ENCODE data around the gene HOXA7. TPM values are rescaled to one million over a fixed set of nuclear protein-coding genes. Genes with fewer than 3 reads are reported as not detected.

HOXA7 gene
- total and polyA plus RNA-seq, 2 experiments from 2014 or later = 0.83 TPM; not detected in 1

DNA sequence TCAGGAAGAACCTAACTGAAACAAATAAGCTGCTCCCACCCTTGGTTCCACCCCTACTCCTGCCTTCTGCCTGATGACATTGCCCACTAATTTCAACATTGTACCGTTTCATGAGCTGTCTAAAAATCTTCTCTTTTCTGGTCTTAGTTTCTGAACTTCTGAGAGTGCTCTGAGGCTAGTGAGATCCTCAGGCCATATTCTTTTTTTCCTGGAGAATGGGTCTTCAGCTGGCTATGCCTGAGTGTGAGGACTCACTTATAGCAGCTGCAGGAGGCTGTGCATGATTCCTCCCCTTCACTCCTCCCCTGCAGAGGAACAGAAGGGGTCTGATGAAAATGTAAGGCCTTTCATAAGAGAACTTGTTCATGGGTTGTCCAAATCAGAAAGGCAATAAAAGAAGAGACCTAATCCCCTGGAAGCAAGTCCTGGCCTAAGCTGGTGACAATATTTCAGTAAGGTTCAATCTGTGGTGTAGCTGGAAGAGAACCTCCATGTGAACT lies 37.0 kb downstream of the HOXA7 start:
- Histone ChIP-seq H3K9me2 (replicated peaks; ENCODE audit: insufficient read depth) (no peaks in the 10 kb centered on the region), H3K4me1 (ENCODE audit: insufficient read depth) (peaks cover 11% of the 10 kb centered on the region), H3K4me2 (no peak overlapping the region), H3K79me2 (peaks cover 21% of the 10 kb centered on the region), H3K36me3 (replicated peaks; ENCODE audit: insufficient read depth, low read depth) (no peaks in the 10 kb centered on the region), H3K9me3 (ENCODE audit: low read depth) (no peaks in the 10 kb centered on the region), H3K27me3 (peaks cover 64% of the 10 kb centered on the region), H3K4me3 (no peak overlapping the region), H3K27ac (no peak overlapping the region), H2AFZ (no peak overlapping the region), H4K20me1 (ENCODE audit: insufficient read depth, poor library complexity, severe bottlenecking) (no peaks in the 10 kb centered on the region)
- TF ChIP-seq EZH2phosphoT487 (IDR thresholded peaks at IDR 0.05; ENCODE audit: low read depth, severe bottlenecking, unreplicated experiment) (no peak), EZH2 (IDR thresholded peaks at IDR 0.05; ENCODE audit: borderline replicate concordance) (no peak)
- TF ChIP-seq, protein P1, sequence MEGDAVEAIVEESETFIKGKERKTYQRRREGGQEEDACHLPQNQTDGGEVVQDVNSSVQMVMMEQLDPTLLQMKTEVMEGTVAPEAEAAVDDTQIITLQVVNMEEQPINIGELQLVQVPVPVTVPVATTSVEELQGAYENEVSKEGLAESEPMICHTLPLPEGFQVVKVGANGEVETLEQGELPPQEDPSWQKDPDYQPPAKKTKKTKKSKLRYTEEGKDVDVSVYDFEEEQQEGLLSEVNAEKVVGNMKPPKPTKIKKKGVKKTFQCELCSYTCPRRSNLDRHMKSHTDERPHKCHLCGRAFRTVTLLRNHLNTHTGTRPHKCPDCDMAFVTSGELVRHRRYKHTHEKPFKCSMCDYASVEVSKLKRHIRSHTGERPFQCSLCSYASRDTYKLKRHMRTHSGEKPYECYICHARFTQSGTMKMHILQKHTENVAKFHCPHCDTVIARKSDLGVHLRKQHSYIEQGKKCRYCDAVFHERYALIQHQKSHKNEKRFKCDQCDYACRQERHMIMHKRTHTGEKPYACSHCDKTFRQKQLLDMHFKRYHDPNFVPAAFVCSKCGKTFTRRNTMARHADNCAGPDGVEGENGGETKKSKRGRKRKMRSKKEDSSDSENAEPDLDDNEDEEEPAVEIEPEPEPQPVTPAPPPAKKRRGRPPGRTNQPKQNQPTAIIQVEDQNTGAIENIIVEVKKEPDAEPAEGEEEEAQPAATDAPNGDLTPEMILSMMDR (IDR thresholded peaks at IDR 0.05; ENCODE audit: poor library complexity) = no peak
- DNase-seq (ENCODE audit: low spot score) = no peak
- WGBS (ENCODE audit: low lambda C conversion rate, missing lambda C conversion rate) = 80% methylated on average over 1 of the region's 1 CpG

DNA sequence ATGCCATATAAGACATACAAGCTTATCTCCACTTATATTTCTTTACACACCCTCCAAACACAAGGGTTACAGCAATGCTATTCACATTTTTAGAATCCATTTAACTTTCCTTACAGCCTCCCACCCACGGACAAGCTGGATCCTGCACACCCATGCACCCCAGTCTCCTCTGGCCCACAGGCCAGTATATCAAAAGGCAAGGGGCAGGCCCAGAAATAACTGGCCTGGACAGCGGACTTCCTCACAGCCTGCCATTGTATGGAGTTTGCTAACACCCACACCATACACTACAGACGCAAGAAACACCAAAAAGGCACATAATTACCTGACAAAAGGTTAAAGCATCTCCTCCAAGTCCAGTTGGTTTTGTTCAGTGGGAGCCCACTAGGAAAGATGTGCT lies 37.9 kb downstream of the HOXA7 start:
- H2AFZ ChIP-seq = no peak overlapping the region
- TF ChIP-seq EZH2phosphoT487 (IDR thresholded peaks at IDR 0.05; ENCODE audit: low read depth, severe bottlenecking, unreplicated experiment) (no peak), EZH2 (IDR thresholded peaks at IDR 0.05; ENCODE audit: borderline replicate concordance) (no peak)
- TF ChIP-seq, protein P1 (IDR thresholded peaks at IDR 0.05; ENCODE audit: poor library complexity) = no peak
- WGBS (ENCODE audit: low lambda C conversion rate, missing lambda C conversion rate) = 62% methylated on average over 3 of the region's 3 CpGs
- H3K36me3 ChIP-seq (replicated peaks; ENCODE audit: insufficient read depth, low read depth) = no peaks in the 10 kb centered on the region
- H3K9me2 ChIP-seq (replicated peaks; ENCODE audit: insufficient read depth) = no peaks in the 10 kb centered on the region
- peaks cover 22% of the 10 kb centered on the region for H3K79me2 ChIP-seq
- peaks cover 12% of the 10 kb centered on the region for H3K4me1 ChIP-seq (ENCODE audit: insufficient read depth)
- H4K20me1 ChIP-seq (ENCODE audit: insufficient read depth, poor library complexity, severe bottlenecking) = no peaks in the 10 kb centered on the region
- no peak for DNase-seq (ENCODE audit: low spot score)
- no peak overlapping the region for H3K4me3 ChIP-seq
- no peak overlapping the region for H3K4me2 ChIP-seq
- H3K27ac ChIP-seq = no peak overlapping the region
- H3K9me3 ChIP-seq (ENCODE audit: low read depth) = no peaks in the 10 kb centered on the region
- H3K27me3 ChIP-seq = peaks cover 59% of the 10 kb centered on the region

DNA sequence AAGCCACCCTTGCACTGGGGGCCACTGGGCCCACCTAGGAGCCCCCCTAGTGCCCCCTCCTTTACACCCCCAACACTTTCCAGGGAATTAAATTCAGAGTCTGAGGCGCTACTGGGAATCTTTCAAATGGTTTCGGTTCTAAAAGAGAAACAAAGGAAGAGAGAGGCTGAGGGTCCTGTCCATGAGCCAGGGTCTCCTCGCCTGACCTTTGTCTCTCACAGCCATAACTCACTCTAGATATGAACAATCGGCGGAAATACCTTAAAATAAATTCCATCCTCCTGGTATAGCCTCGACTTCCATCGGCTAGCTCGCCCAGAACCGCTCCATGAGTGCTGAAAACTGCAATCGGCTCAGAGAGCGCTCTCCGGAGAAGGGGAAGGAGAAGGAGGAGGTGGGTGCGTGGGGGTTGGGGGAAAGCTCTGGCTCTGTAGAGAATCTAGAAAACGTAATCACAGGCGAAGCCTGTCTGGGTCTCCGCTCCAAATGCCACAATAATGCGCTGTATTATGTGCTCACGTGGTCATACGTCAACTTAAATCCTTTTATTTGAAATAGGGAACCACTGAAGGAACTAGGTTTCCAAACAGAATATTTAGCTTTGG lies 38.5 kb downstream of the HOXA7 start:
- Histone ChIP-seq H3K79me2 (peaks cover 19% of the 10 kb centered on the region), H3K9me3 (ENCODE audit: low read depth) (no peaks in the 10 kb centered on the region), H3K36me3 (replicated peaks; ENCODE audit: insufficient read depth, low read depth) (no peaks in the 10 kb centered on the region), H3K27me3 (peaks cover 55% of the 10 kb centered on the region), H3K4me2 (peak overlapping the region; percentile 4), H3K9me2 (replicated peaks; ENCODE audit: insufficient read depth) (no peaks in the 10 kb centered on the region), H3K4me3 (no peak overlapping the region), H2AFZ (no peak overlapping the region), H3K4me1 (ENCODE audit: insufficient read depth) (peaks cover 12% of the 10 kb centered on the region), H4K20me1 (ENCODE audit: insufficient read depth, poor library complexity, severe bottlenecking) (no peaks in the 10 kb centered on the region), H3K27ac (no peak overlapping the region)
- WGBS (ENCODE audit: low lambda C conversion rate, missing lambda C conversion rate) = 53% methylated on average over 19 of the region's 19 CpGs
- peak; percentile 37 for TF ChIP-seq EZH2 (IDR thresholded peaks at IDR 0.05; ENCODE audit: borderline replicate concordance)
- TF ChIP-seq EZH2phosphoT487 (IDR thresholded peaks at IDR 0.05; ENCODE audit: low read depth, severe bottlenecking, unreplicated experiment) = no peak
- TF ChIP-seq, protein P1 (IDR thresholded peaks at IDR 0.05; ENCODE audit: poor library complexity) = no peak
- DNase-seq (ENCODE audit: low spot score) = no peak
